ENCODE data around the gene BBS9.

The BBS9 gene

DNA sequence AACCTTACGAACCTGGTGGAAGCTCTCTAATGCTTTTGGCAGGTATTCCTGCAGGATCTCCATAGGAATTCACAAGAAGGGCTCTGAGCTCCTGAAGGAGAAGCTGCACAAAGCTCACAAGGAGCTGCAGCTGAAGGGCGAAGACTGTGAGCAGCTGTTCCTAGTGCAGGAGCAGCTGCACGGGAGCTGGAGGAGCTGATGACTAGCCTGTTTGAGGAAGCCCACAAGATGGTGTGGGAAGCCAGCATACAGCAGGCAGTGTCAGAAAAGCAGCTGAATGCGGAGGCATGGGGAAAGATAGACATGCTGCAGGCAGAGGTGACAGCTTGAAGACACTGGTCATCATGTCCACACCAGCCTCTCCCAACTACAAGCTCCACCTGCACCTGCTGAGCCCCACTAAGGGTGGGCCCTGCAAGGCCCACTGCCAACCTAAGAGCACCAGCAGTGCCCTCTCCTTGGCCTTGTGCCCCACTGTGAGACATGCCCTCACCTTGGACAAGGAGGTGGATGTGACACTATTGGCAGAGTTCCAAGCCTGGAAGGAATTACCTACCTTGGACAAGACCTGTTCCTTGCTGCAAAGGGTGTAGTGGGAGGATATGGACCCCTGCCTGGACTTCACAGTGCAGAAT is 250.6 kb downstream of the BBS9 start:
- DNase-seq = no peak

DNA sequence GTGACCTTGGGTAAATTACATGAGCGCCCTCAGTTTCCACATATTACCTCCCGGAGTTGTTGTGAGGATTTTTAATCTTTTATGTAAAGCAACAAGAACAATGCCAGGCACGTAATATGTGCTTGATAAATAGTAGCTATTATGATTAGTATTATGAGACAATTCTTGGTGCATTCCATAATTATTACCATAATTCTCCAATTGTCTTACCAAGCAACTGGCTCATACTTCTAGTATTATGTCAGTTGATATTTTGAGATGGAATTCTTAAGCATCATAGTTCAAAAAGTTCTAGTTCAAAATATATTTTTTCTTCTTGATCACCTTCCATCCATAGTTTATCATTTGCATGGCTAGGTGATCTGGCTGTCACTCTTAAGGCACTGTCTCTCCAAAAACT is 259.0 kb downstream of the BBS9 start:
- DNase-seq = no peak

DNA sequence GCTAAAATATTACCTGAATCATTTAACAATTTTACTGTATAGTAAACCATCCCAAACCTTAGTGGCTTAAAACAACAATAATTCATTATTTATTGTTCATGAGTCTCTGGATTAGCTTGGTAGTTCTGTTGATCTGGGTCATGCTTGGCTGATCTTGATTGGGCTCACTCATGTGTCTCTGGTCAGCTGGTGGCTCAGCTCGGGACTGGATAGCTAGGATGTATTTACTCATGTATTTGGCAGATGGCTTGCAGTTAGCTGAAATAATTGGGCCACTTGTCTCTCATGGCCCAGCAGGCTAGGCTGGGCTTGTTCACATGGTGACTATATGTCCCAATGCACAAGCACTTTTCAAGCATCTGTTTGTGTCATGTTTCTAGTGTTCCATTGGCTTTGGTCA is 262.8 kb downstream of the BBS9 start:
- DNase-seq = no peak

DNA sequence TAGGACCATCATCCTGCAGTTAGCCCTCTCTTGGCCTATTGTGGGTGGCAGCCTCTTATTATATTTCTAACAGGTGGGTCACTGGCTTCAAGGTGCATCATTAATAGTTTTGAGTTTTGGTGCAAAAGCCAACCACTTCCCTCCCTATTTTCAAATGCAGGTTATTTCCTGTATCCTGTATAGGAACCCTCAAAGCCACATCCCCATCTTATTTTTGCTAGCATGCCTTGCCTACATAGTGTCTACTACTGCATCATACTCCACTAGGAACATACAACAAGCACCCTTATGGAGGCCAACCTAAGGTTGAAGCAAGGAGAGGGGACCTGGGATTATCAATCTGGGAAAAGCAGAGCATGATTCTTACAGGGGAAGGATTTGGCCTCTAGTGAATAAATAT is 264.4 kb downstream of the BBS9 start:
- no peak for DNase-seq

DNA sequence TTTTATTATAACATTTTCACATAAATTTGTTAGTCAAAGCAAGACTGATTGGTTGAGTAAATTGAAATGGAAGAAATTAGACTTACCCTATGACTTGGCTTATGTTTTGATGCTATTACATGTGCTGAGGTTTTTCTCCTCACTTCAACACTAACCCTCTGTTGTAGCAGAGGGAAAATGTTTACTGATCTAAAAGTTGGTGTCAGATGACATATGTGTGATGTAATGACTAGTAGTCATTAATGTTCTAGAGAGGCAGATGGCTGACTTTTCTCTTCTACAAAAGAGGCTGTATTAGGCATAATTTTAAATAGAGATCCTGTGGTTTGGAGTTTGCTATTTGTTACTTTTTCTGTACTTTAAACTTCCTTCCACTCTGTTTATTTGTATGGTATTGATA is 266.0 kb downstream of the BBS9 start:
- DNase-seq = no peak

DNA sequence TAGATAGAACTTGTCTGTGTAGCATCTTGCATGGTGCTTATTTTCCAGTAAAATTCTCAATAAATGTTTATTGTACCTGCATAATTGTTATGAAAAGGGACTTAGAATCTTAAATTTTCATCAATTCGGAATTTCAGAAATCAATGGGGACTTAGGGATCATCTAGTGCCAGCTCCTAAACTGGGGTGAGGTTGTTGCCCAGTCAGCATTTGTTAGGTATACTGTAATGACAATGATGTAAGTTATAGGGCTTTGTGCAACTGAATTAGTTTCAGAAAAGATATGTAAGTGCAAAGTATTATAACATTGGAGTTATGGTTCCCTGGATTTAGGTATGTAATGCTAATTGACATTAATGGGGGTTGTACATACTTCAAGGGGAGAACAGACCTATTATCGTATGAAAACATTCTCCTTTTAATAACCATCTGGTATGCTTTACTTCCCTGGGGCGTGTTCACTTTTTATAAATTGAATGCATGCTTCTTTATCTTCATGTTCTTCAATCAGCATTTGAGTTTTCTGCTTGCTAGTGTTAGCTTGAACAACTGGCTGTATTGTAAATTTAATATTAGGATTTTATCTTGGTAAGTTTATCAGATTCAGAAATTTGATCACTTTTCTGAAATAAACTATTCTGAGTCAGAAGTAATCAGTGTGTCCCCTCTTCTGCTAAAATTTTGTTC is 270.3 kb downstream of the BBS9 start:
- no peak for DNase-seq

DNA sequence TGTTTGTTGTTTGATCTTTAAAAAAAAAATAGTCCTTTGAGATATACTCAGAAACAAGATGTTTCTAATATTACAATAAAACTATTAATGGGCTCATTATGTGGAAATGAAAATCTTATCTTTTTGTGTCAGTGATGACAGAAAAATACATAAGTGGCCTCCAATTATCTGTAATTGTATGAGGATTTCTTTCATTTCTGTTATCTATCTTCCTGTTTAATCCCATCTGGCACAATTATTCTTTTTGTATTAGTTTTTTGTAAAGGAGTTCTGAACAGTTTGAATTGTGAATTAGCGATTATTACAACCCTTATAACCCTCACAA is 270.8 kb downstream of the BBS9 start:
- no peak for DNase-seq

DNA sequence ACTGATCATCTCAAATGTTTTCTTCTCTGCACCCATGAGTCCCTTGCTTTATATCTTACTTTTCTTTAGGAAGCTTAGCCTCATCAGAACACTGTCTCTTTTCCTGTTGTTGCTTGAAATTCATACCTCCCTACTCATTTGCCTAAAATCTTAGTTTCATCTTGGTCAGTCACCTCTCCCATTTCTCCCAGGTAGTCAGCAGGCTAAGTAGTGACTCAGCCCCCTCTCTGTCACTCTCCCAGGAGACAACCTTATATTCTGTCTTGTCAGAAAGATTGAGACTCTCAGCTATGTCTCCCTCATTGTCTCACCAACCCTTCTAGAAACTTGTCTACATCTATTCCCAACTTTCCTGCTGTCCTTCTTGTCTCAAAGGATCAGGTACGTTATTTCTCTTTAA is 280.9 kb downstream of the BBS9 start:
- DNase-seq = no peak

DNA sequence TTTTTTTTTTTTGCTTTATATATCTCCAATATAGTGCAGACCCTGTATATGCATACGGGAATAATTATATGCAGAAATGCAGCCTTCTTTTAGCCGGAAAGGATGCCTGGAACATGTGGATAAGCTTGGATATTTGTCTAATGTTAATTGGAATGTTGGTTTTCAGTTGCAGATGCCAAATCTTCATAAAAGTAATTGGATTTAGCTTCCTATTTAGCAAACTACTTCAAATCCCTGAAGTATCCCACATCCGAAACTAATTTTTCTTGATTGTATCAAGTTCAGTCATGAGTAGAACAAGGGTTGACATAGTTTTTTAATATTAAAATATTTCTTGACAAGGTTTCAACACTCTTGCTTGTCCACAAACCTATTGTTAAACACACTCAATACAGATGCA is 281.7 kb downstream of the BBS9 start:
- DNase-seq = no peak

DNA sequence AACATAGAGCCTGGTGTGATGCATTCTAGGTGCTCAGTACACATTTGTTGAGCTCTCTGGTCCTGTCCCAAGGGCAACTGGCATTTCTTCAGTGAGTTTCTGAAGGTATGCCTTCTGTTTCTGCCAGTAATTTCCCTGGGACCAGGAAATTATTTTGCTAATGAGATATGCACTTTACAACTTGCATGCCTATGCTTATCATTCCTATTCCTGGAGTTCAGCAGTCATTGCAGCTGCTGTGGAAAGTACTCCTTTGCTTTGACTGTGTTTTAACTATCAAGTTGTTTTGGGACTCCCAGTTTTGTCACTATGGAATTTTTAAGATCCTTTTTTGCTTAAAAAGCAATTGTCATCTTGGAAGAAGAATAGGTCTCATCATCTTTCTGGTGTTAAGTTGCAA is 283.0 kb downstream of the BBS9 start:
- no peak for DNase-seq

DNA sequence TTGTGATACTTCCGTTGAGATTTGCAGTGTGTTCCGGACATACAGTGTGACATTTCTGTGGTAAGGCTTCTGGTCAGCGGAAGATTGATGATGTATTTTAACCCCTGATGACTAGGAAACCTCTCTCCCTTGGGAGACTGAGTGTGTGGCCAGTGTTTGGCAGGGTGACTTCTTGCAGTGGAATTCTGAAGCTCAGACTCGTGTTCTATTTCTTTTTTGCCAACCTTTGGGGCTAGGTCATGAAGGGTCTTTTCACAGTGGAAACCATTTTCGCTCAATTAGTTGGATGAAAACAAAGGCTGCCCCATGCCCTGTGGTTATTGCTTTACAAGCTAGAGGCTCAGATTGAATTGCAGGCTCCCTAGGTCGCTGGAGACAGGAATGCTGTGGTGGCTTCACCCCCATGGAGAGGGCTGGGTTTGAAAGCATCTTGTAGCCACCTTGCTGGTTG is 288.9 kb downstream of the BBS9 start:
- DNase-seq = no peak

DNA sequence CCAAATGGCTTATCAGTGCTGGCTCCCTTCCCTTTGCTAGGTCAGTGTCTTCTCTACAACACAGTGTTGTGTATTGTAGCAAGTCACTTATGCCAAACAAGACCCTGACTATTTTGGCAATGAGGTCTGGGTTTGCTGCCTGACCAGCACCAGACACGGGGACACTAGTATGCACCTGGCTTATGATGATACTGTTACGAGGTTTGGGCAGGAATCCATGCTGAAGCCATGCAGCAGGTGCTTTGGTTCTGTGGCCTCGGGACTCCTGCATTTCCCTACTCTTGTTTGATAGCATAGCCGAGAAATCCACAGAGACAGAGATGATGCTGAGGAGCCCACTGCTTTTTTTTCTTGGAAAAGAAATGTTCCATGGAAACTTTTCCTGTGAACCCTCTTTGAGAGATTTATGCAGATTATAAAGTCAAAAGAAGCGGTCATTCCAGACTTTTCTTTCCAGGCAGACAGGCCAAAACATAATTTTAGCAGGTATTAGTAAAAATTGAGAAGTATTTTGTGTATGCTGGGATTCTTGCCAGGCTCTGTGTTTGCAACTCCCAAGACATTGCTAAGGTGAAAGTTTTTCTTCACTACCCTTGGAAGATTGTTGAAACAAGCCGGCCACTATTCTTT is 291.1 kb downstream of the BBS9 start:
- no peak for DNase-seq

DNA sequence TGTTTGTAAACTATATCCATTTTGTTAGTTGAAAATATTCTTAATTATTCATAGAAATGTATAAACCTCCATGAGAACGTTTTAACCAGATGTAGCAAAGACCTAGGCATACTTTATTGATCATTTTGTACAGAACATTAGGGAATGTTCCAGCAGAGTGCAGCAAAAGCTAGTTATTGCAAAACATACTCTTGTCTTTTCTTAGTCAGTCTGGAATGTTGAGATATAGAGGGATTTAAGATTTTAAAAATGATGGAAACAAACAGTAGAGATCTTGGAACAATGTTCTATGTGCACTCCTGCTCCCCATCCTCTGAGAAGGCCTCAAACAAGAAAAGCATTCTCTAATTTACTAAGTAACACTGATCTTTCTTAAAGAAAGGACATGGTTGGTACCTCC is 292.1 kb downstream of the BBS9 start:
- DNase-seq = no peak

DNA sequence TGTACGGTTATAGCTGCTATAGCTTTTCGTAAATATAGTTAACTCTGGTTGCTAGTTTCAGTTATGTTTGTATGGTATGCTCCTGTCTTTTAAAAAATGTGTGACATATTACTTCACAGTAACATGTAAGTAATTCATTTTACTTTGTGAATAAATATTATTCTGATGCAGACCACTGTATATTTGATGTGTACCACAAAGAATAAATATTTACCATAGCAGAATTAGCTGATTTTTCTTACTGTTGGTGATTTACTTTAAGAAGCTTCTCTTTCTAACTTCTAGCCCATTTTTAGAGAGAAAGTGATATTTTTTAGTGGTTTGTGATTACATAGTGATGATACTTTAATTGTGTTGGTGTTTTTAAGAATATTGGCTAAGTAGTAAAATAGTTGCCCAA is 292.8 kb downstream of the BBS9 start:
- DNase-seq = no peak

DNA sequence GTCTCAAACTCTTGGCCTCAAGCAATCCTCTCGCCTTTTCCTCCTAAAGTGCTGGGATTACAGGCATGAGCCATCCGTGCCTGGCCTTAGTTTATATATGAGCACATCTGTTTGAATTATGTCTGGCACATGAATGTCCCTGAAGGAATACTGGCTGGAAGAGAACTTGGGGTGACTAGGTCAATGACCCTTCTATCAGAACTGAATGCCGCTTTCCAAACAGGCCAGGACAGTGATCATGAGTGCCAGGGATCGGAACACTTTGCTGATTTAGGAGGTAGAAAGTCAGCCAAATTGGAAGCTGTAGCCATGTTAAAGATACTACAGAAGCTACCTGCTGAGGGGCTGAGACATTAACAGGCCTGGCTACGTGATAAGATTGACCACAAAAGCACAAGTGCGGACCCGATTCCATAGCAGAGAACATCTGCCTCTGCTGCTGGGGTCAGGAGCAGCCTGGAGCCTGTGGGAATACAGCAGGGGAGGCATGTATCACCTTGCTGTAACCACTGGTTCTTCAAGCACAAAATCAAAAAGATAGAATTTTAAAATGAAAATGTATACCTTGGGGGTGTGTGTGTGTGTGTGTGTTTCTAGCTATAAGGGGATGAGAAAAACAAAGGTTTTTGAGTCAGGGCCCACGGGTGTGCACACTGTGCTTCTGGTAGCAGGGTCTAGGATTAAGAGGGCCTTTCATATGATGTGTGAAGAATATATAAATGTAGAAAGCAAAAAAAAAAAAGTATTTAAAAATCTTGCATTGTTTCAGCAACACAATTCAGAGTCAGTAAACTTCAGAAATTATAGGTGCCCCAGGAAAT is 293.7 kb downstream of the BBS9 start:
- DNase-seq = no peak

DNA sequence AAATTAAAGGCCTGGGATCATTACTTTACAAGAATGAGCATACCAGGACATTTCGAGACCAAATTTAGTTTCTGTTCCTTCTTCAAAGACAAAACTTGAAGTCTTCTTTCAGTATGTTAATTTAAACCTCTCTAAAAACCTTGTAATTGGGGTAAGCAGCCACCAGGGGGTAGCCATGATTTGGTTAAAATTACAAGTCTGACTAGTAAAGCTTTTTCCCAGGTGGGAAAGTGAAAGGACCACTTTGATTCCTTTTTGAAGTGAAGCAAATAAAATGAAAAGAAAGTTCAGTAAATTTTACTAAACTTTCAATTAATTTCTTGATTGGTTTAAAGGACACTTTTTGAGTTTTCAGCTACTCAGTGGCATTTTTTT is 294.3 kb downstream of the BBS9 start:
- DNase-seq = no peak

DNA sequence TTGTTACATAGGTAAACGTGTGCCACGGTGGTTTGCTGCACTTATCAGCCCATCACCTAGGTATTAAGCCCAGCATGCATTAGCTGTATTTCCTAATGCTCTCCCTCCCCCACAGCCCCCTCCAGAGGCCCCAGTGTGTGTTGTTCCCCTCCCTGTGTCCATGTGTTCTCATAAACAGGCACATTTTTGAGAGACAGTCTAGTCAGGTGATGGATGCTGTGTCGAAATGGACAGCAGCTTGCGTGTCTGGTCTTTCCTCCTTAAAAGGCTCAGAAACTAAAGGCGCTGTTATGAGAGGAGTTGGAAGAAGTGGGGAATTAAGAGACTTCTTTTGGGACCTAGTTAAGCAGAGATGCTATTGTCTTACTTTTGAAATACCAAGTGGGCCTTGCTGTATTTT is 296.0 kb downstream of the BBS9 start:
- DNase-seq = no peak

DNA sequence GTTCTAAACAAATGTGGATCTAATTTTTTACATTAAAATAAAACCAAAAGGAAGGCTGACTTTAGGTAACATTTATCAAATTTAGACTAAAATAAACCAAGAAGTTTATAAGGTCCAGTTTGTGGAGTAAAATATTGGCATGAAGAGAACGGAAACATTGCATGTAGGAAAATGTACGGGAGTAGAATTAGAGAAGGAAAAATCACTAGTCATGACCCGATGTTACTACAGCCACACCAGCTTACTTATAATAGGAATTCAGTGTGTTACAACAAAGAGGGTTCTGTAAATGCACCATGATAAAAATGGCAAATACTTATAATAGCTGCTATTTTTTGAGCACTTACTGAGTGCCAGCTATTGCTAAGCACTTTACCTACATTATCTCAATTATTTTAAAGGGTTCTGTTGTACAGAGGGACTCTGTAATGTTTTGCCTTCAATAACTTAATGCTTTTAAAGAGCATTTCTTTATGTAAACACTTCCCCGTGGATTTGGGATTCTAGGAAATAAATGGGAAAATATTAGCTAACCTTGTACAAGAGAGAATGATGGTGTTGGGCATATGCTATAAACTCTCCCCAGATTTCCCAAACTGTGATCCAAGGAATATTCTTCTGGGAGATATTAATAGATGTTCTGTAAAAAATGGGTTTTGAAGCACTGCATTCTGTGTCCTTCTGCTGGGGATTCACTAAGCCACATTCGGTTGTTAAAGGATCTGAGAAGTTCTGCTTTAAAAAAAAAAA is 296.7 kb downstream of the BBS9 start:
- DNase-seq = no peak

DNA sequence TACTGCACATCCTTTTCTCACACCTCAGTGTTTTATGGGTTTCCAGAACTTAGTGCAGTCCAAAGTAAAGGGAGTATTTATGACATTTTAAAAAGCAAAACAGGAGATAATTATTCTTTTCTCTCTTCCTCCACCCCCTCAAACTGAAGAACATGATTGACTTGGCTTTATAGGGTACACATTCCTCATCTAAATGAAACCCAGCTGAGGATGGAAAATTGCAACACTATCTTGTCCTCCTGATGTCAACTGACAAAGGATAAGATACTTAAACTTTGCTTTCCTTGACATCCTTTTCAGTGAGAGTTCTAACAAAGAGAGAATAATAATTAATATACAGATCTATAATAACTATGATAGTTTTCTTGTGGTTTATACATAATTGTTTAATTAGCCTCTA is 299.1 kb downstream of the BBS9 start:
- no peak for DNase-seq

DNA sequence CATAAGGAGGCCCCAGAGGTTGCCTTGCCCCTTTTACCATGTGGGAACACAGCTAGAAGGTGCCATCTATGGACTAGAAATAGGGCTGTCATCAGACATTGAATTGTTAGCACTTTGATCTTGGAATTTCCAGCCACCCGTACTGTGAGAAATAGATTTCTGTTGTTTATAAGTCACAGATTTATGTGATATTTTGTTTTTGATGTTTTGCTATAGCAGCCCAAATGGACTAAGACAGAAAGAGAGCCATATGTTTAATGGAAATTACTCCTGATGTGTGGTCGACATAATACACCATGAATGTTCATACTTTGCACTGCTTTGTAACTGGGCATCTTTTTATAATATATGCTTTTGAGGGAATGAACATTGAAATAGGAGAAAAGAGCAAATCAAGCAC is 302.2 kb downstream of the BBS9 start:
- DNase-seq = no peak

DNA sequence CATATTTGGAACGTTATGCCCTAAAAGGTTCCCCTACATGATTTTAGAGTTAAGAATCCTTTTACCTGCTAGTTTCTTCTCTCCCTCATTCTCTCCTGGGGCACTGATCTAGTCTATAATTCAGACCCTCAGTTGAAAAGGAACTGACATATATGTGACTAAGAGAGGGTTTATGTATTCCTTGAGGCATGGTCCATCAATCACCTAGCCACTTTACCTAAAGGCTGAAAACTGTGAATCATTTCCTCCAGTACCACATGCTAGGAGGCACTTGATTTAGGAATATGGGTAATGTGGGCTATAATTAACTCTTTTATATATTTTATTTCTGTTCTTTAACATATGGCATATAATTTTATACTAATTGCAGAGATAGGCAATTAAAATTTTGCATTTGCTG is 303.5 kb downstream of the BBS9 start:
- no peak for DNase-seq

DNA sequence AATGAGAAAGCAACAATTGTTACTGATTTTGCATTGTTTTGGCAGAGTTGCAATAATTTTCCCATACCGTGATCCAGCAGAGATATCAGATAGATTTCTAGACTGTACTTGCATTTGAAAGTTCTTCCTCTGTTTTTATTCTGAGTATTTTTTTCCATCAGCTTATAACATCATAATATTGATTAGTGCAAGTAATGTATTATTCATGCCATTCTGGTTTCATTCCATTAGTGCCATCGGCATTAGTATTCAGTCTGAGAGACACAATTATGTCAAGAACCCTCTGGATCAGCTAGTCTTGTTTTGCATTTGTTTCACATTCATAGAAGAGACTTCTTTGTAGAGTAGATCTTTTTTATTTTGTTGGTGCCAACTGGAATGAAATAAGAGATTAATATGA is 304.0 kb downstream of the BBS9 start:
- DNase-seq = no peak

DNA sequence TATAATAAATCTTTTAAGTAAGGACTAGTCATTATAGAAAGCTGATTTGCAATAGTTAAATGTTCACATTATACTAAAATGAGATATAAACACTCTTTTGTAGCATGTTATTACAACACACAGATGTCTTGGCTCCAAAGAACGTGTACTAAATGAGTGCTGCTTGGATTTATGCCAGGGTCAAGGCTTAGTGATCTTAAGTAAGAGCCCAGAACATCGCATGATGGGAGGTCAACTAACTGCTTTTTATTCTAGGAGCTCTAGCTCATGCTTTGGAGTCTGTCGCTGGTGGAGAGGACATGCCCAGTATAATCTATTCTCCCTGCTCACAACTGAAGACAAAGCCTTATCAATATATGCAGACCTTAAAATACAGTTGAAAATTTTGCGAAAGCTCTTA is 315.1 kb downstream of the BBS9 start:
- no peak for DNase-seq

All from activated naive CD4-positive, alpha-beta T cell treated with anti-CD3 and anti-CD28 coated beads, Interleukin-2, amount 50 U/mL, for 16 hours (primary cell).